Fibroblast of peridontal ligament (primary cell): ENCODE data around the gene KHK.
"Not testable (repeated sequence)": the region's sequence is repeated elsewhere in the genome, so short reads cannot be mapped to it uniquely, and the experiment has no call there.

ENCODE experiments used
- DNase-seq: peaks from one replicate; pipeline ENCODE4 v3.0.0-alpha.2; 2010; ENCODE audit errors: extremely low read depth

Gene KHK

DNA sequence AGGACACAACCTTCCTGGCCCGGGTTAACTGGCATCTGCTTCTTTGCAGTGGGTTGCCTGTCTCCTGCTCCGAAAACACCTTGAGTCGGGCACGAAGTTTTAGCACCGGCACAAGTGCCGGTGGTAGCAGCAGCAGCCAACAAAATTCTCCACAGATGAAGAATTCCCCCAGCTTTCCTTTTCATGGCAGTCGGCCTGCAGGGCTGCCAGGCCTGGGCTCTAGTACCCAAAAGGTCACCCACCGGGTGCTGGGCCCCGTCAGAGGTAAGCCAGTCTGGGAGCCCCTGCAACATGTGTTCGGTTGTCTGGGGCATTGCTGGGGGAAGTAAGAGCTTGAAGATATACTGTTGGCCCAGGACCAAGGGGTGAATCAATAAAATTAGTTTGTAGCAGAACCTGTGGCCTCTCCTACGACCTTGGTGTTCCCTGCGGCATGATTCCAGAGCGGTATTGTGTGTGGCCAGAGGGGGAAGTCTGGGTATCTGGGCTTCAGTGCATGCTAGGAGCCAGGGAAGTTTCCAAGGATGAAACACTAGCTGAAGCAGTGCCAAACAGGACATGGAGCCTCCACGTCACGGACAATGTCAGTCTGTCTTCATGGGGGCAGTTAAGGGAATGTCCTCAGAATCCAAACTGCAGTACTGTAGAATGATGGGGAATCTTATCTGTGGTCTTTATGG is 27.3 kb upstream of the KHK start:
- DNase-seq: no peak

DNA sequence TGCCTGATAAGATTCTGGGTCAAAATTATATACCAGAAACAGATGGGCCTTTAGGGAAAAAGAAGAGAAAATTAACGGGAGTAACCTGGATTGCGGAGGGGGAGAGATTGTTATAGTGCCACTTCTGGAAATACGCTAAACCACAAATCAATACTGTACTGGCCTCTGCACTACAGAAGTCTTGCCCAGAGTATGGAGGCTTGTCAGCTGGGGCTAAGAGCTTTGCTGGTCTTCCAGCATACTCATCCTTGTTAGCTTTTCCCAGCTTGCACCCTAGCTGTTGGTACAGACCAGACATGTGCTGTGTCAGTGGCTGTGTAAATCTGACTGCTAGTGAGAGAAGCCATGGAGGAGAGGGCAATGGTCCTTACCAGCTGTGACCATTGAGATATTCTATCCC is 26.2 kb upstream of the KHK start:
- DNase-seq: no peak

DNA sequence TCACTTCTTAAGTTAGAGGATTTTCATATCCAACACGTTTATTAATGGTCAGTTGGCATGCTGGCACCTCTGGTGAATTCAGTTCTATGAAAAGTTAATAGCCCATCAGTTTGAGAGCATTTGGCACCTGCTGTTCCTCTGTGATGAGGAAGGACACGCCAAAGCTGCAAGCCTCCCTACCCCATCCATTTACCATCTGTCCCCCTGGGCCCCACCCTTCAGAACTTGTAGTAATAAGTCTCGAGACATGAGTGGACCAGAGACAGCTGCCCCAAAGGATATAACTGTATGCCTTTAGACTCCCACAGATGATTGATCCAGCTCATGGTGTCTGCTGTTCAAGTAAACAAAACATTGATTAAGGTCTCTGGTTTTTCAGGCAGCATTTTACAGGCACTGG is 21.4 kb upstream of the KHK start:
- DNase-seq: no peak

DNA sequence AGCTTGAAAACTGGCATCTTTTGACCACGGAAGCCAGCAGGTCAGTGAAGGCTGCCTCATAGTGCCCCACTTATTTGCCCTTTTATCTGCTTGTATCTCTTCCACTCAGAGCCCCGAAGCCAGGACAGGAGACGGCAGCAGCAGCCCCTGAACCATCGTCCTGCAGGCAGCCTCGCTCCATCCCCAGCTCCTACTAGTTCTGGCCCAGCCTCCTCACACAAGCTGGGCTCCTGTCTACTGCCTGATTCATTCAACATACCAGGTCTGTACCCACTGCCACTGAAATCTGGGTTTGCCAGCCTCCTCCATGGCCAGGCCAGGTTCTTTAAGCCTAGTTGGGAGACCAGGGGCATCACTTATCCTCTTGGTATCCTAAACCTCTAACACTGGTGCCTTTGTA is 19.2 kb upstream of the KHK start:
- no peak for DNase-seq

DNA sequence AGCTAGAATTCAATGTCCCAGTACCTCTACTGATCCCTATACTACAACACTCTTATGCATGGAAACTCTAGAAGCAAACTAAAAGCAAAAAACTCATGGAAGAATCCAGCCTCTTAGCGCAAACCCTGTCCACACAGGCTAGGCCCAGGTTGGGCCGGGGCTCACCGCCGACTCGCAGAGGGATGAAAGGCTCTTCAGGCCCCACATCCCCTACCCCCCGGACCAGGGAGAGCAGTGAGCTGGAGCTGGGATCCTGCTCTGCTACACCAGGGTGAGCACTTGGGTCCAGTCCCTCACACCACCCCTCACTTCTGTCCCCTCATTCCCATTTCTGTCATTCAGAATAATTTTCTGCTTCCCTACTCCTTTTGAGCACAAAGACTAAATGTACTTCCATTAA is 17.1 kb upstream of the KHK start:
- DNase-seq: no peak

DNA sequence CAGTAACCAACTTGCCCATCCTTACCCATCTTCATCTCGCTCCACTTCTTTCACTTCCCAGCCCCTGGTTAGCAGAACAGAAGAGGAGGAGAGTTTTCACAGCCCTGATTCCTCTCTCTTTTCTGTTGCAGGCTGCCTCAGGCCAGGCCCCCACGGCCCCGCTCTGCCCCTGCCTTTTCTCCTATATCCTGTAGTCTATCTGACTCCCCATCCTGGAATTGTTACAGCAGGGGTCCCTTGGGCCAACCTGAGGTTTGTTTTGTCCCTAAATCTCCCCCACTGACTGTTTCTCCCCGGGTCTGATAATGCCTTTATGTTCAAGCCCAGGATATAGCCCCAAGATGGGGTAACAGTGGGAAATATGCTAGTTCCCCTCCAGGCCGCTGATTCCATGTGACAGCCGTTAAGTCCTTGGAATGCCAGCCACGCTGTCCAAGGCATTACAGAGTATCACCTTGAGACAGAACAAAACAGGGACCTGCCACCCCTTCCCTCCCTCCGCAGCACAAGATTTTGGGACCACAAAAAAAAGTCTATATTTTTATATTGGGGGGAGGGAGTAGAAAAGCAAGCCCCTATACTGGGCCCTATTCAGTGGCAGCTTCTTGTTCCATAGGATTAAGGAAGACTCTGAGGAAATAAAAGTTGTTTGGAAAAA is 16.5 kb upstream of the KHK start:
- DNase-seq: no peak

DNA sequence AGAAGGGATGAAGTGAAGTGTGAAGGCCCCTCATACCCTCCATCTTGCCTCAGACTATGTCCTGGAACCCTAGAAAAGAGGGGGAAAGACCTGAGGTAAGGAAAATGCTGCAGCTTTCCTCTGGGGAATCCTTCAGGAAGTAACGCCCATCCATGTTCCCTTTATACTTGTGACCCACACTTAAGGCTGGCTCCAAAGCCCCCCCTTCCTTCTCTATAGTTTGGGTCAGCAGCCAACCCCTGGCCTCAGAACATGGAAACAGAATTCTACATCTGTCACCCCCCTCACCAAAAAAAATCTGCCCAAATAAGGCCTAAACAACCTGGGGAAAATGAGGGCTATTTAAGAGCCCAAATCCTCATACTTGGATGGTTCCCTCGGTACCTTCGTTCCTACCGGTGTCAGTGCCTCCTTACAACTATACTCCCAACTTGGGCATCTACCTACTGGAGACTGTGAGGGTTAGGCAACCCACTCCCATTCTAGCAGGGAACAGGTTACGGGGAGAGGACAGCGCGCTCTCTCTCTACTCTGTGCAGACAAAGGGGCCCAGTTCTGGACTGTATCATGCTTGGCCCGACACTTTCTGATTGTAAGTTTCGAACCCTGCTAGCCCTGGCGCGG is 15.8 kb upstream of the KHK start:
- no peak for DNase-seq

DNA sequence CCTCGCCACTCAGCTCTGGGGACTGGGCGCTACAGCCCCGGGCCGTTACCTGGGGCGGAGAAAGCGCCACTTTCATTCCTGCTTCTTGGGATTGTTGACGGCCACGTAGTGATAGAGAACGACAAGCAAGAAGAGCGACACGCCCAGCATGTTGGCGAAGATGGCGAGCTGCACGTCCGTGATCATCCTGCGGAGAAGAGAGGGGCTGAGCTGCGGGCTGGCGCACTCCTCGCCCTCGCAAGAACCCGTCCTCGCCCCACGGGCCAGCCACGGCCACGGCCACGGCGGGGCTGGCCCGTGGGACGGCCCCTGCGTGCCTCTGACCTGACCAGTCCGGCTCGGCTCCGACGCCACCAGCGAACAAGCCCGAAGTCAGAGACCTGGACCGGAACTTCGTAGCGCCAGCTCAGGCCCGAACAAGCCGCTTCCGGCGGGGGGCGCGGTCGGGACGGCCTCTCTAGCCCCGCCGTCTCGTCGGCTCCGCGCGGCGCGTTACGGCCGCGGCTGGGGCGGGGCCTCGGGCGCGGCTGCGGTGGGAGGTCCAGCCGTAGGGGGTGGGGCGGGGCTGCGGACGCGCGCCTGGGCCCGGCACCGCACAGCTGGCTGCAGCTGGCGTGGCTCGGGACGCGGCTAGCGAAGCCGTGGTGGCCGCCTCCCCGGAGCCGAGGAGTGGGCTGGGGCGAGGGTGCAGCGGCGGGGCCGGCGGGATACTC is 15.1 kb upstream of the KHK start, which contains the start of gene OST4:
OST4 (minus strand) TSS at position 378 of the 713 bp plus-strand sequence.
- peak; percentile 88 for DNase-seq

DNA sequence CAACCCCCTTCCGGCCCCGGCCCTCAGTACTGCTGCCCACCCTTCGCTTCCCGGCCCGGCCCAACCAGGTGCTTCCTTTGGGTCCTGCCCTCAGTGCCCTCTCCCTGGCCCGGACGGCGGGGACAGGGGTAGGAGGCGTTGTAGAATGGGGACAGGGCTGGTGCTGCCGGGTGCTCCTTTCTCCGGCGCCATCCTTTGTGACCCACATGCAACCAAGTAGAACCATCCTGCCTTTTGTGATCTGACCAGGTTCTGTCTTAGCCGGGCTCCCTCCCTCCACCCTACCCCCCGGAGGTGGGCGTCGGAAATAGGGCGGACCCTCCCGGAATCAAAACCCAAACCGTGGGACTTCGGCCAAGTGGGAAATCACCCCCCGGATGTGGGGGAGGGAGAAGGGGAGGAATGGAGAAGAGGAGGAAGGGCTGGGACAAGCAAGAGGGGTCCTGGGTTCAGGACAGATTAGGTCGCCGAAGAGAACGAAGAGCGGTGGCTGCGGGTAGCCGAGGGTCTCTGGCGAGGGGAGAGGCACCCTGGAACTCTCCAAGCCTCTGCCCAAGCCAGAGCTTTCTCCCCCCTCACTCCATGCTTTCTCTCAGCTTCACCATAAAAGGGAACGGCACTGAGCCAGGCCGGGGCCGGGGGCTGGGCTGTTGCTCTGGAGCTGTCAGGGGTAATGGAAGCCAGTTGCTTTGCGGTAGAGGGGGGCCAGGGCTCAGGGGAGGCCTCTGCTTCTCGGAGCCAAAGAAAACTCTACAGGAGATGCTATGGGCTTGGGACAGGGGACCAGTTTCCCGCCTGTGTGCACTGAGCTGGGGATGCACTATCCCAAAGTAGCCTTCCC is 14.4 kb upstream of the KHK start:
- DNase-seq: peak; percentile 62

DNA sequence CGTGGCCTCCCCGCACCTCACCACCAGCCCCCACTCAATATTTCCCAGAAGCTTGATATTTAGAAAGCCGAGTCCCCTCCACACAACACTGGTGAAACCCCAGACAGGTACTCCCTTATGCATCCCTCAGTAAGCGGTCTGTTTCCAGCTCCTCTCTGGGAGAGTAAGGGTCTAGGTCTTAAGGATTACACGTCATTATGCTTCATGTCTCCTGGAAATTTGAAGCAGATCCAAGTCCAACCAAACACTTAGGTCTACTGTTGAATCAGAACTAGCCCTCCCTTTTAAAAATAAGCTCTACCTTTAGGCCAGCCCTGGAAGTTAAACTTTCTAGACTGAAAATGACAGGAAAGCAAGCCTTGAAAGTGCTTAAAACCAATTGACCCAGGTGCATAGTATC is 13.7 kb upstream of the KHK start:
- DNase-seq: peak; percentile 33

DNA sequence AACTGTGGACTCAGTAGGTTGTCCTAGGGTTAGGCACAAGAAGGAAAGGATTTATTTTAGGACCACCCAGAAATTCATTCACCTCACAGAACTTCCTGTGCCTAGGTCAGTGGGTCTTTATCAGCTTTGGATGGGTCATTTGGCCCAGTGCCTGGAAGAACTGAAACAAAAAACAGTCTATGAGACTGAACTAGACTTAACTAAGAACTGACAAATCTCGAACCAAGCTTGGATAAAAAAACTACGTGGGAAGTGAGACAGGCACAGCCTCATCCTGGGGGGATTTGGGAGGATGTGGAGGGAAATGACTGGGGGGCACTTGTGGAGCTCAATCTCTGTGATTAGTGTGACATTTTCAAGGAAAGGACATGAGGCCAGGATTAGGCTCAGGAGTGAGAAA is 12.8 kb upstream of the KHK start:
- DNase-seq: no peak

DNA sequence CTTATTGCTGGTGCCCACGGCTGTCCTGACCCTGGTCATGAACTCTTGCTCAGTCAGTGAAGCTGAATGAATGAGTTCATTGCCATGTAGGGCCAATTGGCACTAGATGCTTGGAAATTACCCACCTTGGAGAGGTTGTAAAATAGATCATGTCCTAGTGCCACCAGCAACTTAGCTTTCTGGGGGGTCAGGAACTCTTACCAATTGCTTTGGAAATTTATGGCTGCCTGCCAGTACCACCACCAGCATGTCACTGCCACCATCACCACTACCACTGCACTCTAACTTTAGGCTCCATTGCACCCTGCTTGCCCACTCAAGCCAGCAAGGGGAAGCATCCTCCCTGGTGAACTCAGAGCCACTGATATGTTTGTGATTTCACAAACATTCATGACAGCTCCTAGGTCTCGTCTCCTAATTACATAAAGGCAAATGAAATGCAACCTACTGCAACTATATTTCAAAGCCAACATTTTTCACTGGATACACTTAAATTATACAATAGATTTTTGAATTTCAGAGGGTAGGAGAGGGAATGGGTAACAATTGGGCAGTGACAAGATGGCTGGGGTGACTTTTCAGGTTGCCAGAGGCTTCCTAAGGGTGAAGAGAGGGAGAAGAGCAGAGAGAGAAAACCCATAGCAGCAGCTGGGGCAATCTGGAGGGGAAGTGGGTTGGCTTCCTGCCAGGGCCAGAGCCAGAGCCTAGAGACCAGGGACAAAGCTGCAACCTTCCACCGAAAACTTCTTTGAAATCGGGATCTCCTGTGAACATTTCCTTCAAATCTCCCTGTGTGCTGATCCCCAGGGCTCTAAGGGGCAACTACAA is 11.6 kb upstream of the KHK start:
- no peak for DNase-seq

DNA sequence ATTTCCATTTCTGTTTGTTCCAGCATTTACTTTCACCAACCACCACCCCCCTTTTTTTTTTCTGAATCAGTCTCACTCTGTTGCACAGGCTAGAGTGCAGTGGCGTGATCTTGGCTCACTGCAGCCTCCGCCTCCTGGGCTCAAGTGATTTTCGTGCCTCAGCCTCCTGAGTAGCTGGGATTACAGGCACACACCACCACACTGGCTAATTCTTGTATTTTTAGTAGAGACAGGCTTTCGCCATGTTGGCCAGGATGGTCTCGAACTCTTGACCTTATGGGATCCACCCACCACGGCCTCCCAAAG is 11.1 kb upstream of the KHK start:
- DNase-seq: not testable (repeated sequence)

DNA sequence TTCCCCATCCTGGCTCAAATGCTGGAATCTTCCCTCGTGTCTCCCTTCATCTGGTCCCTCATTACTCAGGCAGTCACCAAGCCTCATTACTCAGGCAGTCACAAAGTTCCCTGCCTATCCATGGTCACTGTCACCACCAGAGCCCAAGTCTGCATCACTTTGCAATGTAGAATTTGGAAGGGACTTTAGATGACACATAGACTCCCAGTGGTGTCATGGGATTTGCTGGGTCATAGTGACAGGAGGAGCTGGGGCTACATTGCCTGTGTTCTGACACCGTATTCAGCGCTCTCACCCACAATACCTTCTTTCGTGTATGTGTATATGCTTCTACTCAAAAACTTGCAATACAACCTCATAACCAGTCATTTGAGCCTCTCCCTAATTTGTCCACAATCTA is 10.2 kb upstream of the KHK start:
- no peak for DNase-seq

DNA sequence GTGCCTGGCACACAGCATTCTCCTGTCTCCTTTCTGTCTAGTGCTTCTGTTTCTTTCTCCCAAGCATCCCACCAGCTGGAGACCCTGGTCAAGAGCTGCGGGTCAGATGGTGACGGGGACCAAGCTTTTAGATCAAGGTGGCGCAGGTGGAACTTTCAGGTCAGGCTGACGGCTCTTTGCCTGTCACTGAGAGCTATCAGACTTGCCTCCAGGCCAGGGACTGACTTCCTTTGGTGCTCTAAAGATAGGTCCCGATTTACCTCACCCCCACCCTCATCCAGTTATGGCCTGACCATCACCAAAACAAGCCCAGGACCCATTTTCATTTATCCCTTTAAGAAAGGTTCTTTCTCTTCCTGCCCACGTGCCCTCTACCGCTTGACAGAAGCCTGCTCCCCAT is 9.3 kb upstream of the KHK start:
- no peak for DNase-seq

DNA sequence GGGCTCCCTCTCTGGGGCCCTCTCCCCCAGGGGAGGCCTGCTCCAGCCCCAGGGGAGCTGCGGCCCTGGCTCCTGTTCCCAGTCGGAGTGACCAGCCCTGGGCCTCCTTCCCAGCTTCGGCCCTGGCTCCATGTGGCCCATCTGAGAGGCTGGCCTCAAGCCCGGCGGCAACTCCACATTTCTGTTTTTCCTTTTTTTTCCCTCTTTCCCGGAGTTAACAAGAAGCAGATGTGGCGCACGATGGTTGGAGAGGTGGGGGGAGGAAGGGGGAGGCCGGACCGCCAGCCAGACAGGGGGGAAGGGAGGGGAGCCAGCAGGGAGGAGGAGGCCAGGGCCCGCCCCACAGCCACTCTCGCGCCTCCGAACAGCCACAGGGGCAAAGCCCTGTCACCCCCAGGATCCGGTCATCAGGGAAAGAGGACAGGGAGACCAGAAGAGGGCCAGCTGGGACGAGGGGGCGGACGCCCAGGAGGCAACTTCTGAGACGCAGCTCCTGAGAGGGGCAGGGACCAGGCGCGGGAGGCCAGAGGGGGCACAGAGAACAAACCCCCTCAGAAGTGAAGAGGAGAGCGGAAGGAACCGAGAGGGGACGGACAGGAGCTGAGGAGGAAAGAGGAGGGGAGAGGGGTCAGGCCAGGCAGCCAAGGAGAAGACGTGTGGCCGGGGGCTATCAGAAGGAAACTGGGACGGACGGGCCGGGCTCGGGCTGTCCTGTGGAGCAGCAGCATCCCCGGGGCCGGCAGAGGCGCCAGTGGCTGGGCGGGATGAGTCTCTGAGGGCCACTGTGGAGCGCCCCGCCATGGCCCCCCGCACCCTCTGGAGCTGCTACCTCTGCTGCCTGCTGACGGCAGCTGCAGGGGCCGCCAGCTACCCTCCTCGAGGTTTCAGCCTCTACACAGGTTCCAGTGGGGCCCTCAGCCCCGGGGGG is 8.0 kb upstream of the KHK start, which contains the start of gene EMILIN1:
EMILIN1 (plus strand) TSS at position 349 of the 928 bp plus-strand sequence; CDS start at position 800, 451 bp downstream.
- peak; percentile 97 for DNase-seq

DNA sequence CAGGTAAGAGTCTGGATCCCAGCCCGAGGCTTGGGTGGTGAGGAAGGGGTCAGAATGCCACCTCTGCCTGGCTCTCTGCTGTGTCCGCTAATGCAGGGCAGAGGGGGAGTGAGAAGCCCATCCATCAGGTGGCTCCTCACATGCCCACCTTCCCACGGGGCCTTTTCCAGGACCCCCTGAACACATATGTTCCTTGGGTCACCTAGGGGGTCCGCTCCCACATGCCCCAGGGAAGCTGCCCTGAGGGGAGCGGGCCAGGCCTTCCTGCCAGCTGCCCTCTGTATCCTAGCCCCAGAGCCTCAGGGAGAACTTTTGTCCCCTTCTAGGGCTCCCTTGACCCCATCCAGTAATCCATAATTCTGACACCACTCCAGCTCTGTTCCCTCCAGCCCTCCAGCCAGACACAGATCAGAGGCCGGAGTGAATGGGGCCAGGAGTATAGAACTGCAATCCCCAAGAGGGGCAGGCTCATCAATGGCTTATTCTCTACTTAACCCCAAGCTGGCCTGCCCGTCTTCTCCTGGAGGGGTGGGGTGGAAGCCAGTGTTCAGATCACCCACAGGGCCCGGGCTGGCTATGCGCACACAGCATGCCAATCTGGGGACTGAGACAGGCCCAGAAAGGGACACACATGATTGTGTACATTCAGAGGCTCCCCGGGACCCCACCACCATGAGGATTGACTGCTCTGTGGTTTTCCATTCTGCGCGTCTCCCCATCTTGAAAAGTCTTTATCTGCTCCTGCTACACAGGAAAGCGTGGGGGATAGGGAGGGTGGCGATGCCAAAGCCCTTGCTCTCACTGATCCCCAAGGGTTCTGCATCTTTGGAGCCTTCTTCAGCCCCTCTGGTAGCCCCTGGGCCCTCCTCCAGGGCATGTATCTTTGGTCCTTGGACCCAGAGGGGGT is 7.1 kb upstream of the KHK start:
- DNase-seq: no peak

DNA sequence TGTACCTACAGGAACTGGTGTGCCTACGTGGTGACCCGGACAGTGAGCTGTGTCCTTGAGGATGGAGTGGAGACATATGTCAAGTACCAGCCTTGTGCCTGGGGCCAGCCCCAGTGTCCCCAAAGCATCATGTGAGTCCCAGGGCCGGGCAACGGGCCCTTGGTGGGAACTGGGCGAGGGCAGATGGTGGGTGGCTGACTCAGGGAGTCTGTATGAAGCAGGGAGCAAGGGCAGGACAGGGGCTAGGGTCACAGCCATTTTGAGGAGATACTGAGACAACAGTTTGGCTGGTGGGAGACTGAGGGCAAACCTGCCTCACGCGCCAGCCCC is 6.5 kb upstream of the KHK start:
- no peak for DNase-seq

DNA sequence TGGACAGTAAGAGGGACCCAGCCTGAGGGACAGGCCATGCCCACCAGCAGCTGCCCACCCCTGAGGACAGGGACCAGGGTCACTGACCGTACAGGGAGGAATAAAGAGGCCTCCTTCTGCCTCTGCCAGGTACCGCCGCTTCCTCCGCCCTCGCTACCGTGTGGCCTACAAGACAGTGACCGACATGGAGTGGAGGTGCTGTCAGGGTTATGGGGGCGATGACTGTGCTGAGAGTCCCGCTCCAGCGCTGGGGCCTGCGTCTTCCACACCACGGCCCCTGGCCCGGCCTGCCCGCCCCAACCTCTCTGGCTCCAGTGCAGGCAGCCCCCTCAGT is 6.0 kb upstream of the KHK start:
- DNase-seq: no peak
